NCI-H187 treated with DMSO at 0.1 percent for 48 hours (cell line): ENCODE measurements around the gene SPRING1.
A peak's percentile ranks its signal among the peaks of the same experiment; 100 is the strongest.
"Not testable (repeated sequence)": the region's sequence is repeated elsewhere in the genome, so short reads cannot be mapped to it uniquely, and the experiment has no call there.

Experiments
- DNase-seq: peaks from one replicate; lab custom pipeline; 2025; lab: John Stamatoyannopoulos, UW

Gene SPRING1

GRCh38 chr12:116737774-116738657 lies at the start of gene SPRING1, which contains the start of gene RNFT2:
SPRING1 (minus strand) TSS chr12:116738069; CDS start chr12:116737900, 169 bp downstream.
RNFT2 (plus strand) TSS chr12:116738315; CDS start chr12:116740498, 2,183 bp downstream.
- peak; percentile 99 for DNase-seq

GRCh38 chr12:116784238-116784612 lies 46.4 kb upstream of the SPRING1 start:
- DNase-seq: no peak

DNA sequence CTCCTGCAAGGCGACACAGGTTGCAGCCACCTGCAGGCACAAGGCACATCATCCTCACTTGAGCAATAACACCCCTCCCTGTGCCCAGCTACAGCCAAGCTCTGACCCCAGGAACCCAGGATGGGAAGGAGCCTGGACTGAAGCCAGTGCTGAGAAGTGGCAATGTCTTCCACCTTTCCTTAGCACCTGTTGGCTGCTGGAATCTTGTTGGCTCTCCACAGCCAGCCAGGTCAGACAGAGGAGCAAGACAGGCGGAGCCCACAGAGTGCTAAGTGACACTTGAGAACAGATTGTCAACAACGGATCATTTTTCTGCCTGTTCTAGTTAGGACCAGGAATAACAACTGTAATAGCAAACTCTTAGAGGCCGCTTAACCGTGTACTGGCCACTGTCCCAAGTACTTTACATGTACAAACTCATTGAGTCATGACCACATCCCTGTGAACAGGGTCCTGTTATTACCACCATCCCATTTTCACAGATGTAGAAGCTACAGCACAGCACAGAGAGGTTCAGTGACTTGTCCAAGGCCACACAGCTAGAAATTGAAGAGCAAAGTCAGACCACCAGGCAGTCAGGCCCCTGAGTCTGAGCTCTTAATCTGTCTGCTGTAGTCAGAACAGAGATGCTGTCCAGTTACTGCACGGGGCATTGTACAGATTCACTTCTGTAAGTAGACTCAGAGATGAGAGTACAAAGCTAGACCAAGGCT lies 45.8 kb upstream of the SPRING1 start:
- DNase-seq: peak; percentile 72

GRCh38 chr12:116780942-116781341 lies 43.1 kb upstream of the SPRING1 start:
- no peak for DNase-seq

DNA sequence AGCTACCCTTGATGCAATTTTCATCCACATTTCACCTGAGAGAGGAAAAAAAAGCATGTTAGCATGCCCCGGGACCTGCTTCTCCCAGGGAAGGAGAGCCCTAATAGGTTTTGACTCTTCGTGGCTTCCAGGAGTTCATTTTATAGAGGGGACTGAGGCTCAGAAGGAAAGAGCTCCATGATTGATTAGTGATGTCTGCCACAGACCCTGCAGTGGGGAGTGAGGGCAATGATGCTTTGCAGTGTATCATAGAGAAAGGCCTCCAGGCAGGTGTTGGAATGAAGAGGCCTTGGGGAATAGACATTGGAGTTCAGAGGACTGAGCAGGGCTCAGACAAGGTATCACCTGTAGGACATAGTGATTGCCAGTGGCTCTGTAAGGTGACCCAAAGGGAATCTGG lies 41.7 kb upstream of the SPRING1 start:
- DNase-seq: no peak

DNA sequence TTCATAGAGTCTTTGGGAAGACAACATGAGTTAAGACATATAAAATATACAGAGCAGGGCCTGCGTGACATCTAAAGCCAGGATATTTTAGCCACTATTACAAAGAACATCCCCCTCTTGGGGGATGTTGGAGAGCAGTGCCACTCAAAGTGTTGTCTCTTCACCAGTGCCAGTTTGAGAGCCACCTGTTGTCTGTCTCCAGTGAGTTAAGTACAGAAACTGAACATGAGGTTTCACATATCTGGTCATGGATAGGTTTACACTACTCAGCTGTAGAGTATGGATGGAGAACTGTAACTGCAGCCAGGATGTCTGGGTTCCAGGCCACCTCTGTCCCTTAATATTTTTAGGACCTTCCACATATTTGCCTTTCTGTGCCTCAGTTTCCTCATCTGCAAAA lies 39.4 kb upstream of the SPRING1 start:
- DNase-seq: peak; percentile 16

DNA sequence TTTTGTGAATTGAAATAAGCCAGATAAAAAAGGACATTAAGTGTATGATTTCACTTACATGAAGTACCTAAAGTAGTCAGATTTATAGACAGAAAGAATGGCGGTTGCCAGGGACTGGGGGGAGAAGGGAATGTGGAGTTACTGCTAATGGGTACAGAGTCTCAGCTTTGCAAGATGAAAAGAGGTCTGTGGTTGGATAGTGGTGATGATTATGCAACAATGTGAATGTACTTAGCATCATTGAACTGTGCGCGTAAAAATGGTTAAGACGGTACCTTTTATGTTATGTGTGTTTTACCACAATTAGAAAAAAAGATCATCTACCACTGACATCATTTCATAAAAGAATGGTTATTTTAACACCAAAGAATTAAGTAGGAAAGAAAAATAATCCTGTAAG lies 36.2 kb upstream of the SPRING1 start:
- DNase-seq: no peak

- DNase-seq: no peak
These were observed 35.4 kb upstream of the SPRING1 start for GRCh38 chr12:116773276-116773731.

DNA sequence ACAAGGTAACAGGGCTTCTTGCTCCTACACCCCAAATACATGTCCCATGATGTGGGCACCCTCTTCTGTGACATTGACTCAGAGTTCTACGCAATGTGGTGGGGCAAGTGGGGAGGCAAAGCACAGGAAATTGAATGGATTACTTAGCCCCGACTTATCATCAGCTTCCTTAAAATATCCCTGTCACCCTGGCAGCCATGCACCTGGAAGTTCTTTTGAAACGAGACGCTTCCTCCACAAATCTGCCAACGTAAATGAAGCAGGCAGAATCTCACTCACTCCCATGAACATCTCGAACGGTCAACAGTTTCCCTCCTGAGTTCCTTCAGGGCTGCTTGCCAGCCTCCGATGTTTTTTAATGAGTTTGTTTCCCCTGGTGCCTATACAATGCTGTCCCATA lies 33.8 kb upstream of the SPRING1 start:
- no peak for DNase-seq

- no peak for DNase-seq
These were observed 28.9 kb upstream of the SPRING1 start for GRCh38 chr12:116766746-116767145.

DNA sequence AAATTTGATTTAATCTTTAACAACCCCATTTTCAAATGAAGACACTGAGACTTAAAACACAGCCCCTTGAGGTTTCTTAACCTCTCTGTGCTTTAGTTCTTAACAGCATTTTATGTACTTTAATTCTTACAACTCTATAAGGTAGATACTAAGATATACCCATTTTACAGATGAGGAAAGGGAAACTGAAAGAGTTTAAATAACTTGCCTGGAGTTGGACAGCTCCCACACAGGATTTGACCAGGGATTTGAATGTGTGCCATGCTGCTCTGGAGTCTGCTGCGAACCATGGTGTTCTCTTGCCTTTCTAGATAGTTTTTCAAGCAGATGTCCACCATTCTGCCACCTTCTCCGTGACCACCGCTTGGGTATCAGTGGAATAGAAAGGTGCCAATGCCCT lies 28.4 kb upstream of the SPRING1 start:
- no peak for DNase-seq

DNA sequence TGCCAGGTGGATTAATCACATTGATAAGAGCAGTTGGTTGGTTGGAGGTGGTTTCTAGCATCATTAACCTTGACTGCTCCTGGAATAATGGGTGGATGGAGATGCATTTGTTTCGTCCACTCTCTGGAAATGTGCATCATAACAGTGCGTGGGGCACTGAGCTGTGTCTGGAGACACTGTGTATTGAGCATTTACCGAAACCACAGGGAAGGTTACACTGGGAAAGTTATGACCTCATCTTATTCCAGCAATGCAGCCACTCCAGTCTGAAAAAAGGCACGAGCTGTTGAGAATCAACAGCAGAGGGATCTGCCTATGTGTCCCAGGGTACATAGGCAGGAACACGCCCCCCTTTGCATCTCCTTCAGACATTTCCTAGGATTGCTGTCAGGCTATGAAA lies 27.4 kb upstream of the SPRING1 start:
- DNase-seq: no peak

DNA sequence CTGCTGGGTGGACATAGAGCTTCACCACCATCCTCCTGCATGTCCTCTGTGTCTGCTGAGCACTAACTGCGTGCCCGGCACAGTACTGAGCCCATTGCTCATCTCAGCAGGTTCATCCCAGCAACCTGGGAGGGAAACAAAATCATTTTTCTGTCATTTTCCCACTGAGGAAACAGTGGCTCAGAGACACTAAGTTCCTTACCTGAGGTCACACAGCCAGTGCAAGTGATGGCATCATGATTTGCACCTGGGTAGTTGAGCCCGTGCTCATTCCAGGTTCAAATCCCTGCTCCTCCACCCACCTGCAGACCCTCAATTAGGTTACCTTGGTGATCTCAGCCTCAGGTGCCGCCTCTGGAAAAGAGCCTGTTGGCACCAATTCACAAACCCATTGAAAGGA lies 23.6 kb upstream of the SPRING1 start:
- DNase-seq: no peak

GRCh38 chr12:116760622-116761020 lies 22.8 kb upstream of the SPRING1 start:
- DNase-seq: no peak

DNA sequence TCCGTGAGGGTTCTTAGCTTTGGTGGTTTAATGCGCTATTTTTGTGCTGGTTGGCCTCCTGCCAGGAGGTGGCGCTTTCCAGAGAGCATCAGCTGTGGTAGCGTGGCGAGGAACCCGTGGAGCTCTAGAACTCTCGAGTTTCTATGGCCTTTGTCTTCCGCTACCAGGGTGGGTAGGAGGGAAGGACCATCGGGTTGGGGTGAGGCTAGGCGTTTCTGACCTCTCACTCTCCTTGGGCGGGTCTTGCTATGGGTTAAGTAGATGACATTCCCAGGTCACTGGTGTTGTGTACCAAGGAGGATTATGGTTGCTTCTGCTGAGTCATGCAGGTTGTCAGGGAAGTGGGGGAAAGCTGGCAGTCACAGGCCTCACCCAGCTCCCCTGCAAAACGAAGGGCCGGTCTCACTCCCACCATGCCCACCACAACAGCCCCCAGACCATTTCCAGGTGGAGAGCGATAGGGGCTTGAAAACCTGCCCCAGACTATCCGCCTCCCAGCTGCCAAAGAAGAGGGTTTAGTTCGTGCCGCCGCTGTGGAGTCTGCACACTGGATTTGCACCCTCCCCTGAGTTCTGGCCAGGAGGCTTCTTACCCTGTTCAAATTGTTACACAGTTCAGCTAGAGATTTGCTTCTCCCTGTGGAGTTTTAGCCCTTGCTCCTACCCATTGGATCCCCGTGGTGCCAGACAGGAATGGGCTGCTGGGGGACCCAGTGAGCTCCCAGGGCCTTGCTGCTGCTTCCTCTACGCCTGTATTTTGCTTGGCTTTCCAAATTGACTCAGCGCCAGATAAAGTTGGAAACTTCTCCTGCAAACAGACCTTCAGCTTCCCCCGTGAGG lies 22.1 kb upstream of the SPRING1 start:
- DNase-seq: no peak

GRCh38 chr12:116754783-116755182 lies 16.9 kb upstream of the SPRING1 start:
- DNase-seq: not testable (repeated sequence)

DNA sequence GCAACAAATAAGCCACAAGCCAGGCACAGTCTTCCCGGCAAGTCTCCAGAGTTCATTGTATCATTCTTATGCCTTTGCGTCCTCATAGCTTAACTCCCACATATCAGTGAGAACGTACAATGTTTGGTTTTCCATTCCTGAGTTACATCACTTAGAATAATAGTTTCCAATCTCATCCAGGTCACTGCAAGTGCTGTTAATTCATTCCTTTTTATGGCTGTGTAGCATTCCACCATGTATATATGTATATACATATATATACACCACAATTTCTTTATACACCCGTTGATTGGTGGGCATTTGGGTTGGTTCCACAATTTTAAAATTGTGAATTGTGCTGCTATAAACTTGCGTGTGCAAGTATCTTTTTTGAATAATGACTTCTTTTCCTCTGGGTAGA lies 16.2 kb upstream of the SPRING1 start:
- DNase-seq: not testable (repeated sequence)

DNA sequence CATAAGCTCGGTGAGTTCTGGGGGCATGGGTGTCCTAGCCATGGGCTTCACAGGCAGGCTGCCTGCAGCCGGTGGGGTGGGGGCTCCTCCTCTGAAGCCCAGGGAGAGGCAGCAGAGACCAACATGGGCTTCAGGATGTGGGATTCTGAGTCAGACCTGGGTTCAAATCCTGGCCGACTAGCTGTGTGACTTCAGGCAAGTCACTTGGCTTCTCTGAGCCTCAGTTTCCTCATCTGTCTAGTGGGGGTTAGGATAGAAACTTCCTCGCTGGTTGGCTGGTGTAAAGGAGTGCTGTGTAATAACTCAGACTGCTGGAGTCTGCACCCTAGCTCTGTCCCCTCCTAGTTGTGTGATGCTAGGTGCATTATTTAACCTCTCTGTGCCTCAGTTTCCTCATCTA lies 12.4 kb upstream of the SPRING1 start:
- no peak for DNase-seq

DNA sequence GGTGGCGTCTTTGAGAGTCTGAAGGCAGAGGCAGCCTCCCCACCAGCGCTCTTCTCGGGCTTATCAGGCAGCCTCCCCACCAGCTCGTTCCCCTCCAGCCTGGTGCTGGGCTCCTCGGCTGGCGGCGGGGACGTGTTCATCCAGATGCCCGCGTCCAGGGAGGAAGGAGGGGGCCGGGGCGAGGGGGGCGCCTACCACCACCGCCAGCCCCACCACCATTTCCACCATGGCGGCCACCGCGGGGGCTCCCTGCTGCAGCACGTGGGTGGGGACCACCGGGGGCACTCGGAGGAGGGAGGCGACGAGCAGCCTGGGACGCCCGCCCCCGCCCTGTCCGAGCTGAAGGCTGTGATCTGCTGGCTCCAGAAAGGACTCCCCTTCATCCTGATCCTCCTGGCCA lies 12.0 kb upstream of the SPRING1 start:
- no peak for DNase-seq

GRCh38 chr12:116745554-116745953 lies 7.7 kb upstream of the SPRING1 start:
- DNase-seq: no peak

DNA sequence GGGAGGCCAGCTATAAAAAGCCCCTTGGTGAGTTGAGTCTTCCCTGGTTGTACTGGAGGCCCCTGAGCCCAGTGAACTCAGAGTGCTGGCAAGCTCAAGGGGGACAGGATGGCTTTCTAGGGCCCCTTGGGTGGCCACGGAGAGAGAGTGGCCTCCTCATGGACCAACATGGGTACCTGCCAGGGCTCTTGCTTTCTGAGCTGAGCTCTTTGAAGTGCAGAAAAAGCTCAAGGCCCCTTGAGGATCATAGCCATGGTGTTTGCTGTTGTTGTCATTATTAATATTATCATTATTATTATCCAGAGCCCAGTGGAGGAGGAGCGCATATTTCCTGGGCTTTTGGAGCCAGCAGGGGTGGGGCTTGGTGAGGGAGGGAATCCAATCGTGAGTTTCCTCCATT lies 6.9 kb upstream of the SPRING1 start:
- DNase-seq: no peak

GRCh38 chr12:116742787-116743186 lies 4.9 kb upstream of the SPRING1 start:
- not testable (repeated sequence) for DNase-seq
